Mammary epithelial cell (primary cell): ENCODE measurements around the gene LMBR1.

Experiments
- CTCF ChIP-seq, 2 donors: IDR thresholded peaks in 1 of 2; conservative IDR thresholded peaks in 1 of 2; 2 replicates each; pipeline ENCODE4 v1.5.1; 2011 to 2012; ENCODE audit warnings: inconsistent platforms in 2 of 2, low read length in 2 of 2, mild to moderate bottlenecking in 2 of 2, control low read depth in 1 of 2, low read depth in 1 of 2; ENCODE audit not compliant: insufficient read depth in 1 of 2; ENCODE audit errors: extremely low read depth in 1 of 2
- EZH2 ChIP-seq: IDR thresholded peaks from 2 replicates; pipeline ENCODE4 v1.6.1; 2012; ENCODE audit warnings: low read length, inconsistent platforms, borderline replicate concordance

- TF ChIP-seq CTCF (conservative IDR thresholded peaks at IDR 0.05 in 1 of 2, IDR thresholded peaks at IDR 0.05 in 1 of 2; ENCODE audit: extremely low read depth in 1 of 2, insufficient read depth in 1 of 2, low read depth in 1 of 2, low read length in 2 of 2) (no peak), EZH2 (no peak)
These were observed 6.0 kb upstream of the LMBR1 start for GRCh38 chr7:156898938-156899337.
